ENCODE results near the gene HRH1.

GRCh38 chr3:11185564-11186317, 31.4 kb downstream of the HRH1 start:
- TF ChIP-seq CTCF (IDR thresholded peaks at IDR 0.05): no peak
- no peak for TF ChIP-seq POLR2A (IDR thresholded peaks at IDR 0.05)

Data from esophagus squamous epithelium (tissue), 4 donors.